Upper lobe of left lung (tissue), 6 donors: ENCODE measurements around the gene TMEM176A. TPM values are rescaled to one million over a fixed set of nuclear protein-coding genes. Genes with fewer than 3 reads are reported as not detected.

Experiments
- ATAC-seq, 2 donors: fragments of 200-7000 bp; cut with Tn5 transposase; one replicate each; pipeline ENCODE4 v1.9.1; 2022; ENCODE audit warnings: mild to moderate bottlenecking in 2 of 2, moderate library complexity in 2 of 2; ENCODE audit not compliant: low FRiP score in 2 of 2
- DNase-seq, 2 donors: peaks; one replicate each; pipeline ENCODE4 v3.0.0-alpha.2; 2019 to 2020
- H3K27ac ChIP-seq, 4 donors: fragments of 200-600 bp; sonication (generic); one replicate each; pipeline ENCODE4 v1.5.1; 2016 to 2019
- H3K27me3 ChIP-seq, 4 donors: fragments of 200-600 bp; sonication (generic); one replicate each; pipeline ENCODE4 v1.5.1; 2017 to 2019
- H3K36me3 ChIP-seq, 4 donors: fragments of 200-600 bp; sonication (generic); one replicate each; pipeline ENCODE4 v1.5.1; 2016 to 2019
- H3K4me1 ChIP-seq, 4 donors: fragments of 200-600 bp; sonication (generic); one replicate each; pipeline ENCODE4 v1.5.1; 2018 to 2019
- H3K4me3 ChIP-seq, 4 donors: fragments of 200-600 bp; sonication (generic); one replicate each; pipeline ENCODE4 v1.5.1; 2017 to 2019; ENCODE audit warnings: mild to moderate bottlenecking in 2 of 4, moderate library complexity in 1 of 4
- H3K9me3 ChIP-seq, 4 donors: fragments of 200-600 bp; sonication (generic); one replicate each; pipeline ENCODE4 v1.5.1; 2018 to 2019
- EP300 ChIP-seq, 4 donors: sonication (generic); formaldehyde crosslinking; IDR thresholded peaks; one replicate each; pipeline ENCODE4 v1.5.1; 2017; ENCODE audit warnings: antibody characterized with exemption in 4 of 4, control low read depth in 2 of 4
- POLR2A ChIP-seq, 4 donors: fragments of 450-650 bp; IDR thresholded peaks; one replicate each; pipeline ENCODE4 v1.5.1; 2016 to 2017; ENCODE audit warnings: antibody characterized with exemption in 4 of 4, mild to moderate bottlenecking in 2 of 4
- POLR2AphosphoS5 ChIP-seq, 2 donors: sonication (generic); formaldehyde crosslinking; IDR thresholded peaks; one replicate each; pipeline ENCODE4 v1.5.1; 2017; ENCODE audit warnings: antibody characterized with exemption in 2 of 2
- WGBS, 2 donors: methylation state at CpG; one replicate each; pipeline ENCODE4 v1.1.5; 2017 to 2018; 5-methylcytosine and 5-hydroxymethylcytosine counted together
- total RNA-seq, 6 donors: library from RNA; depleted of rRNA in 4 of 6; stranded (reverse); fragments of >200 nt in 4 of 6; gene quantifications; one replicate each; pipeline versions ENCODE4 v1.1.0 to v1.2.1, GENCODE V29; 2016 to 2021
- TF ChIP-seq, protein P1 (sequence below), 6 experiments: fragments of 450-650 bp in 4 of 6; fragments of 200-600 bp in 2 of 6; sonication (generic) in 2 of 6; IDR thresholded peaks; one replicate each; pipeline ENCODE4 v1.5.1; 2016 to 2019; ENCODE audit warnings: antibody characterized with exemption in 6 of 6
- donor health status: DM: no; HTN: no; CAD: no; lungs with moderate emphysema.
- donor health status: DM: no; HTN: yes; CAD: no; lungs with severe emphysema.

Gene TMEM176A
- total RNA-seq, 6 donors from 2014 or later, result 8.4 to 67.9 (median 16.3) TPM

GRCh38 chr7:150851492-150852370, 51.2 kb downstream of the TMEM176A start:
- H3K27ac ChIP-seq, result no peak overlapping the region
- TF ChIP-seq POLR2AphosphoS5 (IDR thresholded peaks at IDR 0.05) (no peak), EP300 (IDR thresholded peaks at IDR 0.05) (no peak), POLR2A (IDR thresholded peaks at IDR 0.05) (no peak)
- TF ChIP-seq, protein P1, sequence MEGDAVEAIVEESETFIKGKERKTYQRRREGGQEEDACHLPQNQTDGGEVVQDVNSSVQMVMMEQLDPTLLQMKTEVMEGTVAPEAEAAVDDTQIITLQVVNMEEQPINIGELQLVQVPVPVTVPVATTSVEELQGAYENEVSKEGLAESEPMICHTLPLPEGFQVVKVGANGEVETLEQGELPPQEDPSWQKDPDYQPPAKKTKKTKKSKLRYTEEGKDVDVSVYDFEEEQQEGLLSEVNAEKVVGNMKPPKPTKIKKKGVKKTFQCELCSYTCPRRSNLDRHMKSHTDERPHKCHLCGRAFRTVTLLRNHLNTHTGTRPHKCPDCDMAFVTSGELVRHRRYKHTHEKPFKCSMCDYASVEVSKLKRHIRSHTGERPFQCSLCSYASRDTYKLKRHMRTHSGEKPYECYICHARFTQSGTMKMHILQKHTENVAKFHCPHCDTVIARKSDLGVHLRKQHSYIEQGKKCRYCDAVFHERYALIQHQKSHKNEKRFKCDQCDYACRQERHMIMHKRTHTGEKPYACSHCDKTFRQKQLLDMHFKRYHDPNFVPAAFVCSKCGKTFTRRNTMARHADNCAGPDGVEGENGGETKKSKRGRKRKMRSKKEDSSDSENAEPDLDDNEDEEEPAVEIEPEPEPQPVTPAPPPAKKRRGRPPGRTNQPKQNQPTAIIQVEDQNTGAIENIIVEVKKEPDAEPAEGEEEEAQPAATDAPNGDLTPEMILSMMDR (IDR thresholded peaks at IDR 0.05), result no peak
- no peaks in the 10 kb centered on the region for H3K36me3 ChIP-seq
- H3K9me3 ChIP-seq, result no peaks in the 10 kb centered on the region
- H3K27me3 ChIP-seq, result no peaks in the 10 kb centered on the region
- 68 to 75% methylated on average over 18 to 19 of the region's 19 CpGs for WGBS, 2 donors
- DNase-seq (no peak), ATAC-seq (no peak)
- H3K4me3 ChIP-seq, result no peak overlapping the region
- no peaks in the 10 kb centered on the region for H3K4me1 ChIP-seq

DNA sequence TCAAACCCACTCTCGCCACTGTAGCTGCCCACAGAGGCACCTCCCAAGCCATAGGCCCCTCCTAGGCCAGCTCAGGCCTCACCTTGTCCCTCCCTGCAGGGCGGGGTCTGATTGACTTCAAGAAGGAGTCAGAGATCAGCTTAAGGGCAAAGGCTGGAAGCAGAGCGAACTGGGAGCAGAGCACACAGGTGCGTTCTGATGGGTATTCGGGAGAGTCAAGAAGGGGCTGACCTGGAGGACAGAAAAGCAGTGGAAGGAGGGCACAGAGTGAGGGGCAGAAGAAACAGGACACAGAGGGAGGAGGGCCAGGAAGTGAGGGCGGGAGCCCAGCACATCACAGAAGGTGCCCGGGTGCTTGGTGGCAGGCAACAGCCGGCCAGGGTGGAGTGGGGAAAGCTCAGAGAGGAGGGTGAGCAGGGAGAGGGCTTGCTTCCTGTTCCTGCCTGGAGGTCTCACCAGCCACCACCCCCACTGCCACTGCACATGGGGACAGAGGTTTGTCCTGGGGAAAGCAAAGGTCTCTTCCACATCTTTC, 51.9 kb downstream of the TMEM176A start, which contains the start of gene AOC1:
AOC1 (plus strand) TSS at position 147 of the 535 bp plus-strand sequence. CDS start 3,954 bp downstream, outside the sequence.
- 37 to 43% methylated on average over 8 of the region's 8 CpGs for WGBS, 2 donors
- Histone ChIP-seq H3K4me1 (no peaks in the 10 kb centered on the region), H3K4me3 (no peak within 1 kb of the TSS), H3K27me3 (no peaks in the 10 kb centered on the region), H3K36me3 (no peaks in the 10 kb centered on the region), H3K9me3 (no peaks in the 10 kb centered on the region), H3K27ac (no peak within 1 kb of the TSS)
- TF ChIP-seq POLR2A (IDR thresholded peaks at IDR 0.05) (no peak), EP300 (IDR thresholded peaks at IDR 0.05) (no peak), POLR2AphosphoS5 (IDR thresholded peaks at IDR 0.05) (no peak)
- TF ChIP-seq, protein P1 (IDR thresholded peaks at IDR 0.05), result no peak
- DNase-seq, result peak in 1 of 2 donors; percentile 43
- ATAC-seq, result peak in 1 of 2 donors; percentile 38

DNA sequence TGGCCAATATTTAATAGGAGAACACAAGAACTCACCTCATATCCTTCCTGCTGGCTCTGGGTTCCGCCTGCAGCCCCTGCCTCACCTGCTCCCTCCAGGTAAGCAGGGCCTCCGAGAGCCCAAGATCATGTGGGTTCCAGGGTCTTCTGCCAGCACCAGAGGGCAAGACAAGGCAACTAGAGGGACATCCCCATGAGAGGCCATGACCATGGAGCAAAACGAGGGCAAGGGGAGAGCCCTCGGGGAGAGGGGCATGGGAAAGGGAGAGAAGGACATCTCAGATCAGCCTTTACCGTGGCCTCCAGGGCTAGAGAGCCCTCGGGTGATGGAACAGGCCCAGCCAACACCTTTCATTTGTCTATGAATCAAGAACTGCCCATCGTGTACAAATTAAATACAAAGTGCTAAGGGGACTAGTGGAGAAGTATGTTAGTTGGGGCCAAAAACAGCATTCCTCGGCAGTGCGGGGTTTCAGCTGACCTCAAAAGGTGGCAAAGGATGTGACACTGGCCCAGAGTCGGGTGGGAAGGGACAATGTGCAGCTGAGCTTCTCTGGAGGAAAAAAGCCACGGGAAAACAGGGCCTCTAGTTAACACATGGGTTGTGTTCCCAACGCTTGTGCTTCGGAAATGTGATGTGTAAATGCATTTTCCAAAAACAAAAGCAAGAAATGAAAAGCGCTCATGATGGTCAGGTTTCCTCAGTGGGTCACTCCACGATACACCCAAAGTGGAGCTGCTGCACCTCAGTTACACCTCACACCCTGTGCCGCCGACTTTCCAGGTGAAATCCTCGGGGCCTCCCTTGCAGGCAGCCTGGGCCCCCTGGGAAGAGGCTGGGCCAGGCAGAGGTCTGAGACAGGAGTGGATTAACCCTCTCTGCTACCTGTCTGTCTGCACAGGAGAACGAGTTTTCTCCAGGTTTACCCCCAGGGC, 53.8 kb downstream of the TMEM176A start:
- WGBS, 2 donors, result 71 to 75% methylated on average over 19 of the region's 19 CpGs
- ATAC-seq (no peak), DNase-seq (no peak)
- H3K9me3 ChIP-seq, result no peaks in the 10 kb centered on the region
- no peak overlapping the region for H3K27ac ChIP-seq
- TF ChIP-seq POLR2AphosphoS5 (IDR thresholded peaks at IDR 0.05) (no peak), POLR2A (IDR thresholded peaks at IDR 0.05) (no peak), EP300 (IDR thresholded peaks at IDR 0.05) (no peak)
- TF ChIP-seq, protein P1 (IDR thresholded peaks at IDR 0.05), result no peak
- no peaks in the 10 kb centered on the region for H3K36me3 ChIP-seq
- no peaks in the 10 kb centered on the region for H3K27me3 ChIP-seq
- H3K4me1 ChIP-seq, result no peaks in the 10 kb centered on the region
- H3K4me3 ChIP-seq, result no peak overlapping the region

Other genes with a start within 250 kb of the TMEM176A start
- gene GIMAP4, start 233.4 kb upstream of the TMEM176A start, total RNA-seq, result 10 to 100 TPM; 34.0 to 78.9 (median 43.0) TPM
- 10 to 100 TPM; 24.7 to 62.9 (median 44.2) TPM for gene GIMAP6, start 168.4 kb upstream of the TMEM176A start, total RNA-seq
- gene GIMAP2, start 115.1 kb upstream of the TMEM176A start, total RNA-seq, result 10 to 100 TPM; 15.5 to 34.0 (median 23.0) TPM
- gene GIMAP1, start 84.2 kb upstream of the TMEM176A start, total RNA-seq, result 10 to 100 TPM in 5 of 6 donors, 1 to 10 TPM in 1; 8.4 to 13.5 (median 12.1) TPM
- gene GIMAP5, start 63.4 kb upstream of the TMEM176A start, total RNA-seq, result 100 to 1,000 TPM in 1 of 6 donors, 10 to 100 TPM in 5; 28.0 to 103 (median 41.3) TPM
- 10 to 100 TPM; 10.5 to 82.8 (median 27.4) TPM for gene TMEM176B, start 405 bp upstream of the TMEM176A start, total RNA-seq
- under 1 TPM in 2 of 6 donors, not detected in 4; 0.31 to 0.88 TPM for gene AOC1, start 51.7 kb downstream of the TMEM176A start, total RNA-seq
- 1 to 10 TPM in 5 of 6 donors, under 1 TPM in 1; 0.59 to 5.7 (median 3.1) TPM for gene KCNH2, start 177.6 kb downstream of the TMEM176A start, total RNA-seq
- gene NOS3, start 190.2 kb downstream of the TMEM176A start, total RNA-seq, result 10 to 100 TPM in 4 of 6 donors, 1 to 10 TPM in 2; 3.1 to 95.3 (median 16.2) TPM
- 1 to 10 TPM in 3 of 6 donors, under 1 TPM in 3; 0.46 to 5.2 (median 1.0) TPM for gene ATG9B, start 223.7 kb downstream of the TMEM176A start, total RNA-seq
- 10 to 100 TPM; 38.3 to 58.7 (median 42.5) TPM for gene ABCB8, start 227.7 kb downstream of the TMEM176A start, total RNA-seq
- gene ASIC3, start 247.8 kb downstream of the TMEM176A start, total RNA-seq, result 10 to 100 TPM in 2 of 6 donors, 1 to 10 TPM in 4; 2.1 to 37.7 (median 4.0) TPM